Neural cell (in vitro differentiated cells): Measurements from ENCODE around the gene CD160. TPM values are rescaled to one million over a fixed set of nuclear protein-coding genes. Genes with fewer than 3 reads are reported as not detected.

ENCODE experiments used
- H2AFZ ChIP-seq: fragments of 200-600, 300-800 bp; sonication (generic), shearing (Covaris generic); 2 replicates; pipeline ENCODE4 v1.6.0; 2014; ENCODE audit warnings: low read depth, mild to moderate bottlenecking, antibody characterized with exemption, low read length, moderate library complexity
- H3F3A ChIP-seq: fragments of 200-600 bp; shearing (Covaris generic); 2 replicates; pipeline ENCODE4 v1.6.1; 2016; ENCODE audit warnings: mild to moderate bottlenecking, moderate library complexity, mixed read lengths, antibody characterized with exemption, low read length; ENCODE audit not compliant: insufficient read depth, poor library complexity, severe bottlenecking
- H3K27ac ChIP-seq: fragments of 200-600, 300-800 bp; sonication (generic), shearing (Covaris generic); 2 replicates; pipeline ENCODE4 v1.5.1; 2014; ENCODE audit warnings: mild to moderate bottlenecking, low read length, moderate library complexity
- H3K27me3 ChIP-seq: fragments of 300-800, 200-600 bp; sonication (generic), shearing (Covaris generic); 2 replicates; pipeline ENCODE4 v1.6.0; 2014; ENCODE audit warnings: mild to moderate bottlenecking, low read depth, low read length, moderate library complexity; ENCODE audit not compliant: insufficient read depth
- H3K36me3 ChIP-seq: fragments of 300-800, 200-600 bp; sonication (generic), shearing (Covaris generic); 2 replicates; pipeline ENCODE4 v1.5.1; 2014; ENCODE audit warnings: mild to moderate bottlenecking, antibody characterized with exemption, low read length, moderate library complexity; ENCODE audit not compliant: insufficient read depth
- H3K4me2 ChIP-seq: fragments of 300-800, 200-600 bp; sonication (generic), shearing (Covaris generic); 2 replicates; pipeline ENCODE4 v1.6.0; 2014; ENCODE audit warnings: mild to moderate bottlenecking, low read length
- H3K4me3 ChIP-seq: fragments of 300-800, 200-600 bp; sonication (generic), shearing (Covaris generic); 2 replicates; pipeline ENCODE4 v1.5.1; 2014; ENCODE audit warnings: mild to moderate bottlenecking, low read length, moderate library complexity
- H3K79me2 ChIP-seq: fragments of 200-600 bp; shearing (Covaris generic); replicated peaks from 2 replicates; pipeline ENCODE4 v1.6.0; 2014; ENCODE audit warnings: mild to moderate bottlenecking, low read length, moderate library complexity; ENCODE audit not compliant: insufficient read depth
- H3K9ac ChIP-seq: fragments of 300-800, 200-600 bp; sonication (generic), shearing (Covaris generic); 2 replicates; pipeline ENCODE4 v1.6.1; 2016; ENCODE audit warnings: mild to moderate bottlenecking, low read length, mixed read lengths
- H3K9me2 ChIP-seq: fragments of 200-600 bp; shearing (Covaris generic); 2 replicates; pipeline ENCODE4 v1.6.1; 2016; ENCODE audit warnings: mild to moderate bottlenecking, low read length, mixed read lengths; ENCODE audit not compliant: insufficient read depth
- H3K9me3 ChIP-seq: fragments of 200-600, 300-800 bp; sonication (generic), shearing (Covaris generic); 2 replicates; pipeline ENCODE4 v1.6.1; 2016; ENCODE audit warnings: mild to moderate bottlenecking, mixed run types, low read length, moderate library complexity, mixed read lengths
- H4K20me1 ChIP-seq: fragments of 200-600 bp; shearing (Covaris generic); 2 replicates; pipeline ENCODE4 v1.6.1; 2016; ENCODE audit warnings: mild to moderate bottlenecking, mixed run types; ENCODE audit not compliant: insufficient read depth
- CTCF ChIP-seq: fragments of 450-650 bp; IDR thresholded peaks from 2 replicates; pipeline ENCODE4 v1.5.1; 2014; ENCODE audit warnings: antibody characterized with exemption, mild to moderate bottlenecking, moderate library complexity; ENCODE audit not compliant: poor library complexity, severe bottlenecking
- EP300 ChIP-seq: fragments of 450-650 bp; conservative IDR thresholded peaks from 2 replicates; pipeline ENCODE4 v1.6.1; 2014; ENCODE audit warnings: antibody characterized with exemption, mild to moderate bottlenecking, moderate library complexity; ENCODE audit not compliant: poor library complexity, severe bottlenecking
- EZH2 ChIP-seq: fragments of 200-600, 300-800 bp; shearing (Covaris generic), sonication (generic); IDR thresholded peaks from 2 replicates; pipeline ENCODE4 v1.6.1; 2014; ENCODE audit warnings: antibody characterized with exemption, low read length, borderline replicate concordance, mild to moderate bottlenecking; ENCODE audit not compliant: insufficient read depth, poor library complexity, severe bottlenecking
- MXI1 ChIP-seq: fragments of 450-650 bp; conservative IDR thresholded peaks from 2 replicates; pipeline ENCODE4 v1.6.1; 2014; ENCODE audit warnings: antibody characterized with exemption, mild to moderate bottlenecking; ENCODE audit not compliant: poor library complexity, severe bottlenecking
- POLR2AphosphoS5 ChIP-seq: IDR thresholded peaks from 2 replicates; pipeline ENCODE4 v1.6.1; 2012
- RAD21 ChIP-seq: fragments of 450-650 bp; conservative IDR thresholded peaks from 2 replicates; pipeline ENCODE4 v1.6.1; 2014; ENCODE audit warnings: antibody characterized with exemption, mild to moderate bottlenecking, moderate library complexity
- REST ChIP-seq: IDR thresholded peaks from 2 replicates; pipeline ENCODE4 v1.6.1; 2012; ENCODE audit warnings: borderline replicate concordance
- SMC3 ChIP-seq: fragments of 450-650 bp; conservative IDR thresholded peaks from 2 replicates; pipeline ENCODE4 v1.6.1; 2014; ENCODE audit warnings: antibody characterized with exemption, mild to moderate bottlenecking, moderate library complexity; ENCODE audit not compliant: poor library complexity
- TAF1 ChIP-seq: IDR thresholded peaks from 2 replicates; pipeline ENCODE4 v1.6.1; 2012; ENCODE audit warnings: low read depth
- polyA plus RNA-seq: library from polyadenylated mRNA; depleted of rRNA; stranded (reverse); fragments of >200 nt; gene quantifications from 2 replicates; pipeline ENCODE4 v1.2.3, GENCODE V29; 2014

CD160 gene
- polyA plus RNA-seq, 1 donor from 2014 or later: not detected

DNA sequence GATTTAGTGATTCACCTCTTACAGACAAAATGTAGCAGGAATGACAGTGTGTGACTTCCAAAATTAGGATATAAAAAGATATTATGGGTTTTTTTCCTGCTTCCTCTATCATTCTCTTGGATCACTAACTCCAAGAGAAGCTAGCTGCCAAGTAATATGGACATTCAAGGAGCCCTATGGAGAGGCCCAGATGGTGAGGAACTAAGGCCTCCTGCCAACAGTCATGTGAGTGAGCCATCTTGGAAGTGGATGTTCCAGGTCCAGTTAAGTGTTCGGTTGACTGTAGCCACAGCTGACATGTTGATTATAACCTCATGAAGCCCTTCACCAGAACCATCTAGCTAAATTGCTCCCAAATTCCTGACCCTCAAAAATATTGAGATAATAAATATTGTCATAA lies 38.8 kb downstream of the CD160 start:
- Histone ChIP-seq H3K4me3 (no peak overlapping the region), H3F3A (no peaks in the 10 kb centered on the region), H2AFZ (no peak overlapping the region), H3K4me2 (no peak overlapping the region), H3K36me3 (peaks cover 4% of the 10 kb centered on the region), H4K20me1 (no peaks in the 10 kb centered on the region), H3K9ac (no peak overlapping the region), H3K79me2 (no peaks in the 10 kb centered on the region), H3K27me3 (no peaks in the 10 kb centered on the region), H3K9me2 (no peaks in the 10 kb centered on the region), H3K9me3 (no peaks in the 10 kb centered on the region), H3K27ac (no peak overlapping the region)
- TF ChIP-seq MXI1 (no peak), RAD21 (no peak), EP300 (no peak), CTCF (no peak), SMC3 (no peak), POLR2AphosphoS5 (no peak), TAF1 (no peak), REST (no peak), EZH2 (no peak)

- Histone ChIP-seq H2AFZ (no peak overlapping the region), H3F3A (no peaks in the 10 kb centered on the region), H4K20me1 (no peaks in the 10 kb centered on the region), H3K4me3 (no peak overlapping the region), H3K27me3 (no peaks in the 10 kb centered on the region), H3K27ac (no peak overlapping the region), H3K9ac (no peak overlapping the region), H3K79me2 (no peaks in the 10 kb centered on the region), H3K9me2 (no peaks in the 10 kb centered on the region), H3K36me3 (peaks cover 4% of the 10 kb centered on the region), H3K9me3 (no peaks in the 10 kb centered on the region), H3K4me2 (no peak overlapping the region)
- TF ChIP-seq SMC3 (no peak), MXI1 (no peak), EZH2 (no peak), RAD21 (no peak), CTCF (no peak), REST (no peak), EP300 (no peak), POLR2AphosphoS5 (no peak)
Measured at GRCh38 chr1:145758575-145758974, 39.3 kb downstream of the CD160 start.
